VCaP (cell line): ENCODE measurements around the gene ZNF844.
"Not testable (repeated sequence)": the region's sequence is repeated elsewhere in the genome, so short reads cannot be mapped to it uniquely, and the experiment has no call there.

Experiments
- H3K27ac ChIP-seq: fragments of 450-650 bp; 2 replicates; pipeline ENCODE4 v1.5.1; 2017
- TF ChIP-seq, protein P1 (sequence below): fragments of 450-650 bp; conservative IDR thresholded peaks from 2 replicates; pipeline ENCODE4 v1.5.1; 2017; ENCODE audit warnings: mild to moderate bottlenecking, moderate library complexity

ZNF844 gene

DNA sequence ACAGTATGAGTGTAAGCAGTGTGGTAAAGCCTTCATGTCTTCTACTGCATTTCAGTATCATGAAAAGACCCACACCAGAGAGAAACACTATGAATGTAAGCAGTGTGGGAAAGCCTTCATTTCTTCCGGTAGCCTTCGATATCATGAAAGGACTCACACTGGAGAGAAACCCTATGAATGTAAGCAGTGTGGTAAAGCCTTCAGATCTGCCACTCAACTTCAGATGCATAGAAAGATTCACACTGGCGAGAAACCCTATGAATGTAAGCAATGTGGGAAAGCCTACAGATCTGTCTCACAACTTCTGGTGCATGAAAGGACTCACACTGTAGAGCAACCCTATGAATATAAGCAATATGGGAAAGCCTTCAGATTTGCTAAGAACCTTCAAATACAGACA lies 12.8 kb downstream of the ZNF844 start:
- no peak overlapping the region for H3K27ac ChIP-seq
- TF ChIP-seq, protein P1, sequence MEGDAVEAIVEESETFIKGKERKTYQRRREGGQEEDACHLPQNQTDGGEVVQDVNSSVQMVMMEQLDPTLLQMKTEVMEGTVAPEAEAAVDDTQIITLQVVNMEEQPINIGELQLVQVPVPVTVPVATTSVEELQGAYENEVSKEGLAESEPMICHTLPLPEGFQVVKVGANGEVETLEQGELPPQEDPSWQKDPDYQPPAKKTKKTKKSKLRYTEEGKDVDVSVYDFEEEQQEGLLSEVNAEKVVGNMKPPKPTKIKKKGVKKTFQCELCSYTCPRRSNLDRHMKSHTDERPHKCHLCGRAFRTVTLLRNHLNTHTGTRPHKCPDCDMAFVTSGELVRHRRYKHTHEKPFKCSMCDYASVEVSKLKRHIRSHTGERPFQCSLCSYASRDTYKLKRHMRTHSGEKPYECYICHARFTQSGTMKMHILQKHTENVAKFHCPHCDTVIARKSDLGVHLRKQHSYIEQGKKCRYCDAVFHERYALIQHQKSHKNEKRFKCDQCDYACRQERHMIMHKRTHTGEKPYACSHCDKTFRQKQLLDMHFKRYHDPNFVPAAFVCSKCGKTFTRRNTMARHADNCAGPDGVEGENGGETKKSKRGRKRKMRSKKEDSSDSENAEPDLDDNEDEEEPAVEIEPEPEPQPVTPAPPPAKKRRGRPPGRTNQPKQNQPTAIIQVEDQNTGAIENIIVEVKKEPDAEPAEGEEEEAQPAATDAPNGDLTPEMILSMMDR: no peak

DNA sequence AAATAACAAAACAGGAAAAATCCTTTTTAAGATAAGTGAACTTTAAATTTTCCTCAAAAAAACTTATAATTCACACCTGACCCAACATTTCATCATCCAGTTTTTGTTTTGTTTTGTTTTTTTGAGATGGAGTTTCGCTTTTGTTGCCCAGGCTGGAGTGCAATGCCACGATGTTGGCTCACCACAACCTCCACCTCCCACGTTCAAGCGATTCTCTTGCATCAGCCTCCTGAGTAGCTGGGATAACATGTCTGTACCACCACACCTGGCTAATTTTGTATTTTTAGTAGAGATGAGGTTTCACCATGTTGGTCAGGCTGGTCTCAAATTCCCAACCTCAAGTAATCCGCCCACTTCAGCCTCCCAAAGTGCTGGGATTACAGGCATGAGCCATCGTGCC lies 18.8 kb downstream of the ZNF844 start:
- not testable (repeated sequence) for H3K27ac ChIP-seq

DNA sequence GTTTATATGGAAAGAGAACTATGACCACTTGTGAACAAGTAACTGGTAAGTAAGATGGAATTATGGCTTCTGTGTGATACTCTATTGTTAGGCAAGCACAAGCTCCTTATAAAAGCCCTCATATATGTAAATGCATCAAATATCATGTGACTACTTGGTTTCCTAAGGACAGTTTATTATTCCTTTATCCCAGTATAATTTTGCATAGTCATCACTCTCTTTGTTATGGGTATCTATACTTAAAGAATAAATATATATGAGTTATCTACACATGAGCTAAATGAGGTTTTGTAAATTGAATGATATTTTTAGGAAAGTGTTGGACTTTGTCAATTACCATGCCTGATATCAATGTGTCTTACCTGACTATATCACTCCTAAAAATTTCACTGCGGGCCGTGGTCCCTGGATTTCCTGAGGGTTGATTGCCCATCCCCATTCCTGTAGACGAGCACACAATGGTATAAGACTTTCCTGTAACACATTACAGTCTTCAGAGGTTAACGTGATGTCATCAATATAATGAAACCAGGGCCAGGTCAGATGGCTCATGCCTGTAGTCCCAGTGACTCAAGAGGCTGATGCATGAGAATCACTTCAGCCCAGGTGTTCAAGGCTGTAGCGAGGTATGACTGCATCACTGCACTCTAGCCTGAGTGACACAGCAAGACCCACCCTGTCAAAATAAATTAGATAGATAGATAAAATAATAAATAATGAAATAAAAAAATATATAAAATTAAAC lies 20.7 kb downstream of the ZNF844 start:
- H3K27ac ChIP-seq: no peak overlapping the region
- TF ChIP-seq, protein P1: no peak

DNA sequence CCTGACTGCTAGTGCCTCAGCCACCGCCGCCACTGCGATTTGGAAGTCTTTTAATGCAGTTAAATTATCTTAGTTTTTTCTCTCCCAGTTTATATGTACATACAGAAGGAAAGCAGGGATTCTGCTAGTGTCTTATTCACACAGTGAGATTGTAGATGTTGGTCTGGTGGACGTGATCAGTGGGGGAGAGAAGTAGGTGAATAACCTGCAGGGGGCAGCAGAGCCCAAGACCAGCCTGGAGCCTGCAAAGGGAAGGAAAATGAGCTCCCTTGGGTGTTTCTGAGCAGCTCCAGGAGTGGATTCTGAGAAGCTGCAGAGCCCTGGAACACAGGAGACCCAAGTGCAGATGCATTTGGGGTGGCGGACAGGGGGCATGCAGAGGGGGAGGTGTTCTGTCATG lies 26.3 kb downstream of the ZNF844 start:
- TF ChIP-seq, protein P1: peak; percentile 78
- H3K27ac ChIP-seq: no peak overlapping the region

DNA sequence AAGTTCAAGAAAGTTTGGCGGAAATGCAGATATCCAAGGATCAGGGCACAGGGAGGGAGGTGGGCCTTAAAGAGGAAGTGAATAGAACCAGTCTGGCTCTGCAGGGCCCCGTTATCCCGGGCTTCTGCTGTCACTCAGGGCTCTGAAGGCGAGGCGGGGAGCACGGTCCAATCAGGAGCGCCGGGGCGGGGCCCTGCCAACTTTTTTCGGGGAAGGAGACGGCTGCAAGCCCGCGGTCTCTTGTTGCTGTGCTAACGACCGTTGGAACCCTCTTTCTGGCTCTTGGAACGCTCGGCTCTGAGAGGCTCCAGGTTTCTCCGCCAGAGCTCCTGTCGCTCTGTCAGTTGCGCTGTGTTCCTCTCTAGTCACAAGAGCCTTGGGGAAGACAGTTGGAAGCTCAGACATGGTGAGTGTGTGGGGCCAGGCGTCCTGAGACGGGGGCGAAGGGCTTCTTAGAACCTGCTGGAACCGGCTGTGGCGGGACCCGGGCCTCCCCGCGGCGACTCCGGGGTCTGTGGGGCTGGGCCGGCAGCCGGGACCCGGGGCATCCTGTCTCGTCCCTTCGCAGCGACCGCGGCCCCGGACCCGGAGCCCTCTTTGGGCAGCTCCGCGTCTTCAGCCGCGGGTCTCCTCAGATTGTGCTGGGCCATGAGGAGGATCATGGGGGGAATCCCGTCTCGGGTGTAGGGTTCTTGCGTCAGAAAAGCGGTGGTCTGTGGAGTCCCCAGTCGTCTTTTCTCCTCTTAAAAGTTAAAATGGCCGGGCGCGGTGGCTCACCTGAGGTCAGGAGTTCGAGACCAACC lies 27.7 kb downstream of the ZNF844 start:
- TF ChIP-seq, protein P1: no peak
- H3K27ac ChIP-seq: peak overlapping the region; percentile 64; the same call in 1 of the 2 replicates

DNA sequence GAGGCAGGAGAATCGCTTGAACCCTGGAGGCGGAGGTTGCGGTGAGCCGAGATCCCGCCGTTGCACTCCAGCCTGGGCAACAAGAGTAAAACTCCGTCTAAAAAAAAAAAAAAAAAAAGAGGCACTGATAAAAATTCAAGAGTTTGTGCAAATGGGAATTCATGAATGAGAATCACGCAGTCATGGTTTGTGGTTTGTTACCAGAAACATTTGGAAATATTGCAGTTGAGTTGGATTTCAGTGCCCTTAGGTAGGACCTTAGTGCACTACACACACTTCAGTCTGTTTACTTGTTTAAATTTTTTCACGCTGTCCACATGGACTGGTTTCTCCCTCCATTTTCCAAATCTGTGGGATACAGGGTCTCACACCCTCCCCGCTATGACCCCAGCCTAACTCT lies 28.4 kb downstream of the ZNF844 start:
- H3K27ac ChIP-seq: no peak overlapping the region

DNA sequence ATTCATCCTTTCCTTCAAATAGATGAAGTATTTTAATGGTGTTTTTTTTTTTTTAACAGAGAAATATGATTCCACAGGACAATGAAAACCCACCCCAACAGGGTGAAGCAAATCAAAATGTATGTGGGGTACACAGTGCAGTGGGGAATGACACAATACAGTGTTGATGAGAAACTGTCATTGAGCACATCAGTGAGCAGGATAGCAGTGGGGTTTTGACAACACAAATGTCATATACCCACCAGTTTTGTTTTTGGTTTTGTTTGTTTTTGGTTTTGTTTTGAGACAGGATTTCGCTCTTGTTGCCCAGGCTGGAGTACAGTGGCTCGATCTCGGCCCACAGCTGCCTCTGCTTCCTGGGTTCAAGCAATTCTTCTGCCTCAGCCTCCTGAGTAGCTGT lies 29.2 kb downstream of the ZNF844 start:
- H3K27ac ChIP-seq: no peak overlapping the region
- TF ChIP-seq, protein P1: no peak

More for the DNA sequence above, 28.4 kb downstream of the ZNF844 start:
- TF ChIP-seq, protein P1: no peak
